ENCODE data around the gene VSTM4. TPM values are rescaled to one million over a fixed set of nuclear protein-coding genes. Genes with fewer than 3 reads are reported as not detected.

VSTM4 gene
- total and polyA plus RNA-seq, 9 of the 15 experiments (the other 6 are each of a cell fraction or from before 2014, with no cell fraction given) = 1.0 to 7.9 (median 3.0) TPM

- H3K27me3 ChIP-seq (ENCODE audit: control insufficient read depth in 2 of 2, insufficient read depth in 2 of 2, low read length in 2 of 2) = no peaks in the 10 kb centered on the region
Observed at GRCh38 chr10:49151025-49151445, 35.7 kb upstream of the VSTM4 start.

GRCh38 chr10:49150426-49150825, 35.1 kb upstream of the VSTM4 start:
- POLR2A ChIA-PET = interaction anchor here (1.0 to 1.6 kb wide), 2 partner anchors 10 to 22 kb away, joined by 6 to 8 read pairs; no protein-coding TSS in a partner anchor
- intact Hi-C loops (cut with micrococcal nuclease) = no loop called here
- in situ Hi-C loops (cut with MboI) = no loop called here
- Histone ChIP-seq H3K27ac (ENCODE audit: extremely low read depth, low read depth, low read length) (no peak overlapping the region), H3K4me2 (ENCODE audit: insufficient read depth, low read length) (no peak overlapping the region), H3K36me3 (ENCODE audit: control insufficient read depth, insufficient read depth, low read length) (peaks cover 5% of the 10 kb centered on the region; the same call in 1 of the 3 replicates), H3K79me2 (ENCODE audit: control insufficient read depth, insufficient read depth, low read length) (no peaks in the 10 kb centered on the region), H2AFZ (ENCODE audit: low read depth, low read length) (peak overlapping the region; percentile 29), H4K20me1 (replicated peaks; ENCODE audit: control insufficient read depth, insufficient read depth, low read length) (no peaks in the 10 kb centered on the region), H3K9ac (ENCODE audit: insufficient read depth in 1 of 2, low read depth in 2 of 2, low read length in 2 of 2) (no peak overlapping the region), H3K4me3 (no peak overlapping the region), H3K9me3 (replicated peaks; ENCODE audit: control insufficient read depth, insufficient read depth, low read depth, low read length) (no peaks in the 10 kb centered on the region), H3K27me3 (ENCODE audit: control insufficient read depth in 2 of 2, insufficient read depth in 2 of 2, low read length in 2 of 2) (no peaks in the 10 kb centered on the region), H3K9me1 (ENCODE audit: control insufficient read depth, insufficient read depth, low read length) (no peaks in the 10 kb centered on the region), H3K4me1 (replicated peaks in 1 of 2; ENCODE audit: control insufficient read depth in 2 of 2, insufficient read depth in 2 of 2, low read length in 2 of 2) (peaks cover 10 to 17% of the 10 kb centered on the region in 2 experiments; a peak in 3 of 5 replicates)
- DNase-seq (ENCODE audit: extremely low read depth in 1 of 4, low spot score in 3 of 4) = no peak
- CTCF ChIA-PET (ENCODE audit: low intra/inter-chr PET ratio) = no interaction called here
- ATAC-seq = no peak
- FAIRE-seq = no peak
- BruUV-seq (replicated peaks) = no TSS peak
- 49% methylated on average over 5 of the region's 5 CpGs for WGBS (ENCODE audit: insufficient coverage, low coverage, missing lambda C conversion rate)
- TF ChIP-seq TSC22D4 (tag; IDR thresholded peaks at IDR 0.05) (no peak), PHTF2 (CRISPR knock-in tag; IDR thresholded peaks at IDR 0.05) (no peak), CREB1 (IDR thresholded peaks at IDR 0.05) (no peak), CREB1 (CRISPR knock-in tag; IDR thresholded peaks at IDR 0.05) (no peak), ZNF3 (CRISPR knock-in tag; IDR thresholded peaks at IDR 0.05) (no peak), CBX2 (IDR thresholded peaks at IDR 0.05; ENCODE audit: insufficient read depth, low read length, poor library complexity, severe bottlenecking) (no peak), OTX1 (CRISPR knock-in tag; IDR thresholded peaks at IDR 0.05) (no peak)
- TF ChIP-seq, protein P1, sequence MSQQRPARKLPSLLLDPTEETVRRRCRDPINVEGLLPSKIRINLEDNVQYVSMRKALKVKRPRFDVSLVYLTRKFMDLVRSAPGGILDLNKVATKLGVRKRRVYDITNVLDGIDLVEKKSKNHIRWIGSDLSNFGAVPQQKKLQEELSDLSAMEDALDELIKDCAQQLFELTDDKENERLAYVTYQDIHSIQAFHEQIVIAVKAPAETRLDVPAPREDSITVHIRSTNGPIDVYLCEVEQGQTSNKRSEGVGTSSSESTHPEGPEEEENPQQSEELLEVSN (IDR thresholded peaks at IDR 0.05; ENCODE audit: borderline replicate concordance in 1 of 2, extremely low read depth in 1 of 2, insufficient read depth in 1 of 2, insufficient read length in 1 of 2, low read depth in 1 of 2, low read length in 1 of 2, poor library complexity in 1 of 2, severe bottlenecking in 1 of 2) = no peak
- TF ChIP-seq, protein P2, sequence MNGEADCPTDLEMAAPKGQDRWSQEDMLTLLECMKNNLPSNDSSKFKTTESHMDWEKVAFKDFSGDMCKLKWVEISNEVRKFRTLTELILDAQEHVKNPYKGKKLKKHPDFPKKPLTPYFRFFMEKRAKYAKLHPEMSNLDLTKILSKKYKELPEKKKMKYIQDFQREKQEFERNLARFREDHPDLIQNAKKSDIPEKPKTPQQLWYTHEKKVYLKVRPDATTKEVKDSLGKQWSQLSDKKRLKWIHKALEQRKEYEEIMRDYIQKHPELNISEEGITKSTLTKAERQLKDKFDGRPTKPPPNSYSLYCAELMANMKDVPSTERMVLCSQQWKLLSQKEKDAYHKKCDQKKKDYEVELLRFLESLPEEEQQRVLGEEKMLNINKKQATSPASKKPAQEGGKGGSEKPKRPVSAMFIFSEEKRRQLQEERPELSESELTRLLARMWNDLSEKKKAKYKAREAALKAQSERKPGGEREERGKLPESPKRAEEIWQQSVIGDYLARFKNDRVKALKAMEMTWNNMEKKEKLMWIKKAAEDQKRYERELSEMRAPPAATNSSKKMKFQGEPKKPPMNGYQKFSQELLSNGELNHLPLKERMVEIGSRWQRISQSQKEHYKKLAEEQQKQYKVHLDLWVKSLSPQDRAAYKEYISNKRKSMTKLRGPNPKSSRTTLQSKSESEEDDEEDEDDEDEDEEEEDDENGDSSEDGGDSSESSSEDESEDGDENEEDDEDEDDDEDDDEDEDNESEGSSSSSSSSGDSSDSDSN (IDR thresholded peaks at IDR 0.05; ENCODE audit: borderline replicate concordance in 1 of 2, low read depth in 2 of 2, low read length in 2 of 2) = no peak

More at GRCh38 chr10:49151025-49151445, 35.7 kb upstream of the VSTM4 start:
- in situ Hi-C loops (cut with MboI) = no loop called here
- Histone ChIP-seq H3K9me1 (ENCODE audit: control insufficient read depth, insufficient read depth, low read length) (no peaks in the 10 kb centered on the region), H4K20me1 (replicated peaks; ENCODE audit: control insufficient read depth, insufficient read depth, low read length) (no peaks in the 10 kb centered on the region), H3K27ac (ENCODE audit: extremely low read depth, low read depth, low read length) (no peak overlapping the region), H3K4me2 (ENCODE audit: insufficient read depth, low read length) (no peak overlapping the region), H3K36me3 (ENCODE audit: control insufficient read depth, insufficient read depth, low read length) (peaks cover 11% of the 10 kb centered on the region; the same call in 1 of the 3 replicates), H3K79me2 (ENCODE audit: control insufficient read depth, insufficient read depth, low read length) (no peaks in the 10 kb centered on the region), H3K4me1 (replicated peaks in 1 of 2; ENCODE audit: control insufficient read depth in 2 of 2, insufficient read depth in 2 of 2, low read length in 2 of 2) (peaks cover 10 to 20% of the 10 kb centered on the region in 2 experiments; a peak in 3 of 5 replicates), H3K9ac (ENCODE audit: insufficient read depth in 1 of 2, low read depth in 2 of 2, low read length in 2 of 2) (peak overlapping the region in 1 of 2 experiments; percentile 17; a peak in 1 of 4 replicates), H3K4me3 (no peak overlapping the region), H2AFZ (ENCODE audit: low read depth, low read length) (no peak overlapping the region), H3K9me3 (replicated peaks; ENCODE audit: control insufficient read depth, insufficient read depth, low read depth, low read length) (no peaks in the 10 kb centered on the region)
- ATAC-seq (peak; percentile 26; the same call in 2 of the 3 replicates), DNase-seq (ENCODE audit: extremely low read depth in 1 of 4, low spot score in 3 of 4) (no peak), FAIRE-seq (no peak)
- ChIA-PET CTCF (ENCODE audit: low intra/inter-chr PET ratio) (no interaction called here), POLR2A (interaction anchor here (0.8 to 1.6 kb wide), 3 partner anchors 11 to 23 kb away, joined by 3 to 8 read pairs (median 6); no protein-coding TSS in a partner anchor)
- intact Hi-C loops (cut with micrococcal nuclease) = no loop called here
- 17% methylated on average over 2 of the region's 2 CpGs for WGBS (ENCODE audit: insufficient coverage, low coverage, missing lambda C conversion rate)
- BruUV-seq (replicated peaks) = no TSS peak
- TF ChIP-seq ZNF316 (IDR thresholded peaks at IDR 0.05) (peak; percentile 74), C11orf30 (IDR thresholded peaks at IDR 0.05; ENCODE audit: low read depth) (peak; percentile 70), LEF1 (IDR thresholded peaks at IDR 0.05) (no peak), MAFF (IDR thresholded peaks at IDR 0.05; ENCODE audit: low read length) (peak; percentile 26; the same call in 1 of the 2 replicates)
